Left lung (tissue), 10 donors: Measurements from ENCODE around the gene OR51G1. TPM values are rescaled to one million over a fixed set of nuclear protein-coding genes. Genes with fewer than 3 reads are reported as not detected.

Experiments
- ATAC-seq: fragments of 200-7000 bp; cut with Tn5 transposase; one replicate; pipeline ENCODE4 v1.9.1; 2020; ENCODE audit warnings: moderate library complexity
- DNase-seq, 4 donors: peaks; one replicate each; pipeline ENCODE4 v3.0.0-alpha.2; 2013 to 2020
- H3K27ac ChIP-seq, 2 donors: fragments of 200-600 bp; sonication (generic) in 1 of 2; one replicate each; pipeline versions ENCODE4 v1.5.0 to v1.8.0; 2020 to 2021
- H3K27me3 ChIP-seq, 2 donors: fragments of 200-600 bp; sonication (generic) in 1 of 2; one replicate each; pipeline versions ENCODE4 v1.5.0 to v1.8.0; 2020 to 2021
- H3K36me3 ChIP-seq, 2 donors: fragments of 200-600 bp; sonication (generic) in 1 of 2; one replicate each; pipeline versions ENCODE4 v1.5.0 to v1.8.0; 2020 to 2021
- H3K4me1 ChIP-seq, 2 donors: fragments of 200-600 bp; one replicate each; pipeline ENCODE4 v1.8.0; 2021
- H3K4me3 ChIP-seq, 2 donors: fragments of 200-600 bp; sonication (generic) in 1 of 2; one replicate each; pipeline versions ENCODE4 v1.5.0 to v1.8.0; 2020 to 2021; ENCODE audit warnings: mild to moderate bottlenecking in 1 of 2
- H3K9me3 ChIP-seq, 2 donors: fragments of 200-600 bp; sonication (generic) in 1 of 2; one replicate each; pipeline versions ENCODE4 v1.5.0 to v1.8.0; 2020 to 2021
- intact Hi-C, 2 donors: fragments of 100-400 bp; cut with DNase I; formaldehyde crosslinking; loops; one replicate each; pipeline versions ENCODE4 v1.11.2 to v1.14.2; 2022
- polyA plus RNA-seq, 6 donors: library from polyadenylated mRNA; unstranded; fragments of 120-200 nt; gene quantifications; one replicate each; pipeline ENCODE4 v1.2.1, GENCODE V29; 2013; ENCODE audit not compliant: insufficient read length in 6 of 6
- total RNA-seq, 2 donors: library from RNA; stranded (reverse); fragmentation: NEBNext Ultra II Directional; extraction: Animal tissue kit (Norgen Biotek cat#: 25700); gene quantifications; one replicate each; pipeline ENCODE4 v1.2.1, GENCODE V29; 2021
- TF ChIP-seq, protein P1 (sequence below), 2 donors: fragments of 200-600 bp; sonication (generic) in 1 of 2; IDR thresholded peaks; one replicate each; pipeline versions ENCODE4 v1.5.0 to v1.8.0; 2021; ENCODE audit warnings: antibody characterized with exemption in 2 of 2
- donor health status: DM: no; HTN: yes; CAD: no.
- donor health status: DM: no; HTN: no; CAD: no.

Gene OR51G1
- total and polyA plus RNA-seq, 8 donors = not detected

- H3K4me1 ChIP-seq = no peaks in the 10 kb centered on the region
- DNase-seq = no peak
- H3K4me3 ChIP-seq = no peak within 1 kb of the TSS
- no peaks in the 10 kb centered on the region for H3K36me3 ChIP-seq
- H3K9me3 ChIP-seq = no peaks in the 10 kb centered on the region
- no peak within 1 kb of the TSS for H3K27ac ChIP-seq
- TF ChIP-seq, protein P1, sequence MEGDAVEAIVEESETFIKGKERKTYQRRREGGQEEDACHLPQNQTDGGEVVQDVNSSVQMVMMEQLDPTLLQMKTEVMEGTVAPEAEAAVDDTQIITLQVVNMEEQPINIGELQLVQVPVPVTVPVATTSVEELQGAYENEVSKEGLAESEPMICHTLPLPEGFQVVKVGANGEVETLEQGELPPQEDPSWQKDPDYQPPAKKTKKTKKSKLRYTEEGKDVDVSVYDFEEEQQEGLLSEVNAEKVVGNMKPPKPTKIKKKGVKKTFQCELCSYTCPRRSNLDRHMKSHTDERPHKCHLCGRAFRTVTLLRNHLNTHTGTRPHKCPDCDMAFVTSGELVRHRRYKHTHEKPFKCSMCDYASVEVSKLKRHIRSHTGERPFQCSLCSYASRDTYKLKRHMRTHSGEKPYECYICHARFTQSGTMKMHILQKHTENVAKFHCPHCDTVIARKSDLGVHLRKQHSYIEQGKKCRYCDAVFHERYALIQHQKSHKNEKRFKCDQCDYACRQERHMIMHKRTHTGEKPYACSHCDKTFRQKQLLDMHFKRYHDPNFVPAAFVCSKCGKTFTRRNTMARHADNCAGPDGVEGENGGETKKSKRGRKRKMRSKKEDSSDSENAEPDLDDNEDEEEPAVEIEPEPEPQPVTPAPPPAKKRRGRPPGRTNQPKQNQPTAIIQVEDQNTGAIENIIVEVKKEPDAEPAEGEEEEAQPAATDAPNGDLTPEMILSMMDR (IDR thresholded peaks at IDR 0.05) = no peak
- intact Hi-C loops = no loop called here
- ATAC-seq = no peak
- H3K27me3 ChIP-seq = no peaks in the 10 kb centered on the region
Observed at GRCh38 chr11:4947505-4947904, 23.4 kb upstream of the OR51G1 start, which contains the start of gene OR51A4. TSS of gene OR51A4 (minus strand) at chr11:4947605. CDS start at chr11:4947100, 505 bp downstream.

- Histone ChIP-seq H3K9me3 (no peaks in the 10 kb centered on the region), H3K4me3 (no peak overlapping the region)
- intact Hi-C loops = no loop called here
Observed at GRCh38 chr11:4936745-4937144, 12.6 kb upstream of the OR51G1 start.

DNA sequence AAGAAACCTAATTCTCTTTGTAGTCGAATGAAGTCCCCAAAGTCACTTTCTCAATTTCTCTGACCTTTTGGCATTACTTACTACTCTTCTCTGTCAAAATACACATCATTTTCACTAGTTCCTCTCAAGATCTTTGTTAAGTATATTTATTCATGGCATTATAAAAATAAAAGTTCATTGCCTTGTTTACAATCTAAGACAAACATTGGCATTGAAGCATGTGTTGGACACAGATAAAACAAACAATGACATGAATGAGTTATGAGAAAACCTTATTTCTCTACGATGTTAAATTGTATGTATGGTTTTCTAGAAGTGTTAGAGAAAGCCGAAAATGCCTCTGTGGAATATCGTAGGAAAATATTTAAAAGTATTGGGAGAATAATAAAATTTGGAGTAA, 8.6 kb upstream of the OR51G1 start:
- Histone ChIP-seq H3K4me1 (no peaks in the 10 kb centered on the region), H3K36me3 (no peaks in the 10 kb centered on the region), H3K4me3 (no peak overlapping the region), H3K27ac (no peak overlapping the region), H3K9me3 (no peaks in the 10 kb centered on the region), H3K27me3 (no peaks in the 10 kb centered on the region)
- no peak for DNase-seq
- TF ChIP-seq, protein P1 (IDR thresholded peaks at IDR 0.05) = no peak
- intact Hi-C loops = no loop called here
- ATAC-seq = no peak

More at GRCh38 chr11:4936745-4937144, 12.6 kb upstream of the OR51G1 start:
- H3K27ac ChIP-seq = no peak overlapping the region
- ATAC-seq = no peak
- no peaks in the 10 kb centered on the region for H3K4me1 ChIP-seq
- TF ChIP-seq, protein P1 (IDR thresholded peaks at IDR 0.05) = no peak
- no peaks in the 10 kb centered on the region for H3K36me3 ChIP-seq
- H3K27me3 ChIP-seq = no peaks in the 10 kb centered on the region
- DNase-seq = no peak

DNA sequence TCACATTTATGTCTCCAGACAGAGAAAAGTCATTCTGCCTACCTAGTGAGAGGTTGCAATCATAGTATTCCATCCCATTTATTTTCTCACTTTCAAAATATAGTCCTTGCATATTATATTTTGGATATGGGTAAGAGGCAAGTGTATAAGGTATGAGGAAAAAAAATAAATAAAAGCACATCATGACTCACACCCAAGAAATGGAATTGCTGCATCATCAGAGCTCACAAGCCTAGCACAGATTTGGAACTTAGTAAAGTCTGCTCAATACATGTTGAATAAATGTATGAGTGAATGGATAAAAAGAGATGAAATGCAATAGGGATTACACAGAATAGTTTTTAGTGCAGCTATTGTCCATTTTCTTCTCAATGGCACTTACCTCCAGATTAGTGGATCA, 2.5 kb upstream of the OR51G1 start:
- TF ChIP-seq, protein P1 (IDR thresholded peaks at IDR 0.05) = no peak
- ATAC-seq (no peak), DNase-seq (no peak)
- Histone ChIP-seq H3K27me3 (no peaks in the 10 kb centered on the region), H3K9me3 (no peaks in the 10 kb centered on the region), H3K27ac (no peak overlapping the region), H3K4me1 (no peaks in the 10 kb centered on the region), H3K4me3 (no peak overlapping the region), H3K36me3 (no peaks in the 10 kb centered on the region)
- intact Hi-C loops = no loop called here

- no peak for ATAC-seq
- DNase-seq = no peak
- H3K27me3 ChIP-seq = no peaks in the 10 kb centered on the region
- intact Hi-C loops = no loop called here
- no peaks in the 10 kb centered on the region for H3K4me1 ChIP-seq
- no peaks in the 10 kb centered on the region for H3K36me3 ChIP-seq
- H3K9me3 ChIP-seq = no peaks in the 10 kb centered on the region
- H3K4me3 ChIP-seq = no peak overlapping the region
- H3K27ac ChIP-seq = no peak overlapping the region
- TF ChIP-seq, protein P1 (IDR thresholded peaks at IDR 0.05) = no peak
Observed at GRCh38 chr11:4922304-4922703, 1.8 kb downstream of the OR51G1 start.
